Ascending aorta (tissue), 2 donors: ENCODE data around the gene NASP. TPM values are rescaled to one million over a fixed set of nuclear protein-coding genes. Genes with fewer than 3 reads are reported as not detected.
A peak's percentile ranks its signal among the peaks of the same experiment; 100 is the strongest.

Source experiments
- DNase-seq, 2 donors: peaks; one replicate each; pipeline ENCODE4 v3.0.0-alpha.2; 2019; ENCODE audit warnings: low spot score in 2 of 2
- H3K27ac ChIP-seq, 2 donors: fragments of 200-600 bp; sonication (generic); one replicate each; pipeline ENCODE4 v1.5.1; 2016 to 2017; ENCODE audit warnings: mild to moderate bottlenecking in 1 of 2
- H3K27me3 ChIP-seq: fragments of 200-600 bp; sonication (generic); one replicate; pipeline ENCODE4 v1.5.1; 2017
- H3K36me3 ChIP-seq, 2 donors: fragments of 200-600 bp; sonication (generic); one replicate each; pipeline ENCODE4 v1.5.1; 2016
- H3K4me1 ChIP-seq, 2 donors: fragments of 200-600 bp; sonication (generic); one replicate each; pipeline ENCODE4 v1.5.1; 2016 to 2017; ENCODE audit warnings: mild to moderate bottlenecking in 1 of 2
- H3K4me3 ChIP-seq, 2 donors: fragments of 200-600 bp; sonication (generic); one replicate each; pipeline ENCODE4 v1.5.1; 2016 to 2017; ENCODE audit warnings: mild to moderate bottlenecking in 1 of 2
- H3K9me3 ChIP-seq, 2 donors: fragments of 200-600 bp; sonication (generic); one replicate each; pipeline ENCODE4 v1.5.1; 2016
- CTCF ChIP-seq, 3 experiments: fragments of 200-600 bp in 2 of 3; fragments of 450-650 bp in 1 of 3; sonication (generic) in 2 of 3; IDR thresholded peaks; one replicate each; pipeline ENCODE4 v1.5.1; 2016 to 2019; ENCODE audit warnings: antibody characterized with exemption in 3 of 3, mild to moderate bottlenecking in 1 of 3, moderate library complexity in 1 of 3
- intact Hi-C: fragments of 100-400 bp; cut with DNase I; formaldehyde crosslinking; loops from one replicate; pipeline ENCODE4 v1.15.1; 2023
- total RNA-seq: library from RNA; depleted of rRNA; stranded (reverse); fragments of >200 nt; gene quantifications from one replicate; pipeline ENCODE4 v1.1.0, GENCODE V29; 2016

NASP gene
- total RNA-seq, 1 donor from 2014 or later: 49.1 TPM

GRCh38 chr1:45573231-45573804 is 10.5 kb upstream of the NASP start:
- Histone ChIP-seq H3K27me3 (no peaks in the 10 kb centered on the region), H3K9me3 (no peaks in the 10 kb centered on the region), H3K4me1 (no peaks in the 10 kb centered on the region), H3K36me3 (peaks cover 8 to 14% of the 10 kb centered on the region in 2 donors), H3K27ac (no peak overlapping the region), H3K4me3 (no peak overlapping the region)
- intact Hi-C loops: loop anchor here (5.0 kb wide), 1 partner anchor 561 kb away; the partner anchor contains the start of genes HECTD3 and UROD
- no peak for DNase-seq
- no peak for TF ChIP-seq CTCF (IDR thresholded peaks at IDR 0.05)

GRCh38 chr1:45574105-45574626 is 9.7 kb upstream of the NASP start:
- Histone ChIP-seq H3K4me1 (no peaks in the 10 kb centered on the region), H3K27ac (no peak overlapping the region), H3K9me3 (no peaks in the 10 kb centered on the region), H3K27me3 (no peaks in the 10 kb centered on the region), H3K4me3 (no peak overlapping the region), H3K36me3 (peaks cover 4 to 7% of the 10 kb centered on the region in 2 donors)
- intact Hi-C loops: loop anchor here (5.0 kb wide), 1 partner anchor 562 kb away; the partner anchor contains the start of genes HECTD3 and UROD
- TF ChIP-seq CTCF (IDR thresholded peaks at IDR 0.05): no peak
- no peak for DNase-seq

GRCh38 chr1:45583264-45583665 is 576 bp upstream of the NASP start:
- TF ChIP-seq CTCF (IDR thresholded peaks at IDR 0.05): no peak
- Histone ChIP-seq H3K4me1 (peaks cover 0 to 14% of the 10 kb centered on the region in 2 donors), H3K27ac (peak overlapping the region; percentile 89 to 90), H3K9me3 (no peaks in the 10 kb centered on the region), H3K4me3 (peak overlapping the region; percentile 84 to 89), H3K27me3 (no peaks in the 10 kb centered on the region), H3K36me3 (no peaks in the 10 kb centered on the region)
- intact Hi-C loops: loop anchor here (5.0 kb wide), 2 partner anchors 169 to 851 kb away; partner anchors contain the start of genes IPP and RNU5D-1
- peak; percentile 87 to 97 for DNase-seq

- Histone ChIP-seq H3K36me3 (no peaks in the 10 kb centered on the region), H3K27me3 (no peaks in the 10 kb centered on the region), H3K9me3 (no peaks in the 10 kb centered on the region), H3K4me1 (peaks cover 0 to 14% of the 10 kb centered on the region in 2 donors), H3K27ac (peak overlapping the region; percentile 89 to 90), H3K4me3 (peak overlapping the region; percentile 84 to 89)
- DNase-seq: peak; percentile 40 to 91
- intact Hi-C loops: loop anchor here (1.0 to 5.0 kb wide), 3 partner anchors 102 to 852 kb away; partner anchors contain the start of genes GPBP1L1, IPP and RNU5D-1
- no peak for TF ChIP-seq CTCF (IDR thresholded peaks at IDR 0.05)
Observed at GRCh38 chr1:45584351-45585109, 689 bp downstream of the NASP start.

GRCh38 chr1:45585110-45585426 is 1.2 kb downstream of the NASP start:
- H3K9me3 ChIP-seq: no peaks in the 10 kb centered on the region
- H3K4me3 ChIP-seq: peak overlapping the region; percentile 84 to 89
- H3K36me3 ChIP-seq: no peaks in the 10 kb centered on the region
- peak overlapping the region in 1 of 2 donors; percentile 89 for H3K27ac ChIP-seq
- TF ChIP-seq CTCF (IDR thresholded peaks at IDR 0.05): no peak
- no peaks in the 10 kb centered on the region for H3K27me3 ChIP-seq
- intact Hi-C loops: no loop called here
- H3K4me1 ChIP-seq: peaks cover 0 to 14% of the 10 kb centered on the region in 2 donors
- no peak for DNase-seq
